ENCODE data around the gene PCIF1.
"Not testable (repeated sequence)": the region's sequence is repeated elsewhere in the genome, so short reads cannot be mapped to it uniquely, and the experiment has no call there.

Gene PCIF1

GRCh38 chr20:45946149-45946970 lies 11.9 kb downstream of the PCIF1 start:
- H3K27me3 Mint-ChIP-seq: no peaks in the 10 kb centered on the region
- no peak overlapping the region for H3K4me3 Mint-ChIP-seq

GRCh38 chr20:45947110-45947866 lies 12.8 kb downstream of the PCIF1 start:
- H3K36me3 Mint-ChIP-seq (ENCODE audit: low read depth): peaks cover 52% of the 10 kb centered on the region
- peak overlapping the region; percentile 71 for H3K27ac Mint-ChIP-seq
- H3K9me3 Mint-ChIP-seq: no peaks in the 10 kb centered on the region
- peaks cover 27% of the 10 kb centered on the region for H3K4me1 Mint-ChIP-seq (ENCODE audit: low read depth)
- H3K4me3 Mint-ChIP-seq: no peak overlapping the region
- no peaks in the 10 kb centered on the region for H3K27me3 Mint-ChIP-seq

More at GRCh38 chr20:45946149-45946970, 11.9 kb downstream of the PCIF1 start:
- Mint-ChIP-seq H3K27ac (peak overlapping the region; percentile 71), H3K4me1 (ENCODE audit: low read depth) (peaks cover 27% of the 10 kb centered on the region), H3K36me3 (ENCODE audit: low read depth) (peaks cover 43% of the 10 kb centered on the region), H3K9me3 (no peaks in the 10 kb centered on the region)

GRCh38 chr20:45948261-45948733 lies 13.8 kb downstream of the PCIF1 start:
- Mint-ChIP-seq H3K27me3 (no peaks in the 10 kb centered on the region), H3K36me3 (ENCODE audit: low read depth) (peaks cover 47% of the 10 kb centered on the region), H3K9me3 (no peaks in the 10 kb centered on the region), H3K4me1 (ENCODE audit: low read depth) (peaks cover 27% of the 10 kb centered on the region), H3K27ac (no peak overlapping the region), H3K4me3 (no peak overlapping the region)

- H3K27me3 Mint-ChIP-seq: no peaks in the 10 kb centered on the region
- H3K36me3 Mint-ChIP-seq (ENCODE audit: low read depth): peaks cover 45% of the 10 kb centered on the region
- H3K4me1 Mint-ChIP-seq (ENCODE audit: low read depth): peaks cover 22% of the 10 kb centered on the region
- H3K4me3 Mint-ChIP-seq: no peak overlapping the region
- no peaks in the 10 kb centered on the region for H3K9me3 Mint-ChIP-seq
- no peak overlapping the region for H3K27ac Mint-ChIP-seq
Observed at GRCh38 chr20:45948742-45949541, 14.5 kb downstream of the PCIF1 start.

GRCh38 chr20:45949542-45950329 lies 15.3 kb downstream of the PCIF1 start:
- Mint-ChIP-seq H3K4me1 (ENCODE audit: low read depth) (peaks cover 14% of the 10 kb centered on the region), H3K4me3 (no peak overlapping the region), H3K27me3 (no peaks in the 10 kb centered on the region), H3K9me3 (no peaks in the 10 kb centered on the region), H3K36me3 (ENCODE audit: low read depth) (peaks cover 40% of the 10 kb centered on the region), H3K27ac (no peak overlapping the region)

- Mint-ChIP-seq H3K4me1 (ENCODE audit: low read depth) (peaks cover 11% of the 10 kb centered on the region), H3K4me3 (no peak overlapping the region)
Observed at GRCh38 chr20:45950330-45950646, 15.8 kb downstream of the PCIF1 start.

GRCh38 chr20:45951925-45952834 lies 17.7 kb downstream of the PCIF1 start:
- H3K27ac Mint-ChIP-seq: peak overlapping the region; percentile 51
- no peaks in the 10 kb centered on the region for H3K27me3 Mint-ChIP-seq
- H3K4me1 Mint-ChIP-seq (ENCODE audit: low read depth): no peaks in the 10 kb centered on the region
- H3K9me3 Mint-ChIP-seq: no peaks in the 10 kb centered on the region
- peaks cover 46% of the 10 kb centered on the region for H3K36me3 Mint-ChIP-seq (ENCODE audit: low read depth)
- H3K4me3 Mint-ChIP-seq: no peak overlapping the region

More at GRCh38 chr20:45950330-45950646, 15.8 kb downstream of the PCIF1 start:
- H3K36me3 Mint-ChIP-seq (ENCODE audit: low read depth): peaks cover 35% of the 10 kb centered on the region
- no peak overlapping the region for H3K27ac Mint-ChIP-seq
- H3K27me3 Mint-ChIP-seq: no peaks in the 10 kb centered on the region
- H3K9me3 Mint-ChIP-seq: no peaks in the 10 kb centered on the region

GRCh38 chr20:45952861-45953260 lies 18.4 kb downstream of the PCIF1 start:
- Mint-ChIP-seq H3K4me1 (ENCODE audit: low read depth) (no peaks in the 10 kb centered on the region), H3K27me3 (no peaks in the 10 kb centered on the region), H3K36me3 (ENCODE audit: low read depth) (peaks cover 47% of the 10 kb centered on the region), H3K27ac (no peak overlapping the region), H3K9me3 (no peaks in the 10 kb centered on the region), H3K4me3 (no peak overlapping the region)

GRCh38 chr20:45953672-45954071 lies 19.2 kb downstream of the PCIF1 start:
- Mint-ChIP-seq H3K27me3 (no peaks in the 10 kb centered on the region), H3K4me1 (ENCODE audit: low read depth) (no peaks in the 10 kb centered on the region), H3K4me3 (no peak overlapping the region), H3K36me3 (ENCODE audit: low read depth) (peaks cover 52% of the 10 kb centered on the region), H3K9me3 (no peaks in the 10 kb centered on the region), H3K27ac (no peak overlapping the region)

GRCh38 chr20:45956326-45956725 lies 21.8 kb downstream of the PCIF1 start:
- H3K27ac Mint-ChIP-seq; H3K27me3 Mint-ChIP-seq; H3K9me3 Mint-ChIP-seq; H3K4me1 Mint-ChIP-seq (ENCODE audit: low read depth); H3K4me3 Mint-ChIP-seq: not testable (repeated sequence)
- H3K36me3 Mint-ChIP-seq (ENCODE audit: low read depth): peaks cover 63% of the 10 kb centered on the region

- H3K4me1 Mint-ChIP-seq (ENCODE audit: low read depth): no peaks in the 10 kb centered on the region
- H3K27me3 Mint-ChIP-seq: no peaks in the 10 kb centered on the region
- peak overlapping the region; percentile 49 for H3K27ac Mint-ChIP-seq
- no peaks in the 10 kb centered on the region for H3K9me3 Mint-ChIP-seq
- H3K36me3 Mint-ChIP-seq (ENCODE audit: low read depth): peaks cover 62% of the 10 kb centered on the region
- H3K4me3 Mint-ChIP-seq: no peak overlapping the region
Observed at GRCh38 chr20:45957021-45957941, 22.8 kb downstream of the PCIF1 start.

- no peaks in the 10 kb centered on the region for H3K27me3 Mint-ChIP-seq
- H3K36me3 Mint-ChIP-seq (ENCODE audit: low read depth): peaks cover 65% of the 10 kb centered on the region
- H3K4me1 Mint-ChIP-seq (ENCODE audit: low read depth): no peaks in the 10 kb centered on the region
- H3K27ac Mint-ChIP-seq: no peak overlapping the region
- no peak overlapping the region for H3K4me3 Mint-ChIP-seq
- H3K9me3 Mint-ChIP-seq: no peaks in the 10 kb centered on the region
Observed at GRCh38 chr20:45958593-45958992, 24.1 kb downstream of the PCIF1 start.

- H3K27me3 Mint-ChIP-seq: no peaks in the 10 kb centered on the region
- H3K4me1 Mint-ChIP-seq (ENCODE audit: low read depth): no peaks in the 10 kb centered on the region
- no peaks in the 10 kb centered on the region for H3K9me3 Mint-ChIP-seq
- H3K4me3 Mint-ChIP-seq: no peak overlapping the region
- H3K36me3 Mint-ChIP-seq (ENCODE audit: low read depth): peaks cover 66% of the 10 kb centered on the region
- no peak overlapping the region for H3K27ac Mint-ChIP-seq
Observed at GRCh38 chr20:45959126-45959525, 24.6 kb downstream of the PCIF1 start.

Data from stimulated activated naive CD8-positive, alpha-beta T cell treated with anti-CD3 and anti-CD28 coated beads, Interleukin-15, Interleukin-2, amounts not matched to agents 100 ng/mL and 50 ng/mL, for 24 hours (primary cell).